GOT3 (cell line): Measurements from ENCODE around the gene NADSYN1.

Experiments
- DNase-seq: peaks from one replicate; lab custom pipeline; 2025; ENCODE audit warnings: mixed read lengths; lab: John Stamatoyannopoulos, UW

The NADSYN1 gene

GRCh38 chr11:71474141-71474770 lies 21.3 kb downstream of the NADSYN1 start:
- DNase-seq = no peak

- no peak for DNase-seq
These were observed 21.9 kb downstream of the NADSYN1 start for GRCh38 chr11:71474771-71475483.

GRCh38 chr11:71476031-71476430 lies 23.0 kb downstream of the NADSYN1 start:
- DNase-seq = no peak

- no peak for DNase-seq
These were observed 24.1 kb downstream of the NADSYN1 start for GRCh38 chr11:71476926-71477640.

GRCh38 chr11:71477641-71478527 lies 24.9 kb downstream of the NADSYN1 start:
- DNase-seq = no peak

- no peak for DNase-seq
These were observed 25.5 kb downstream of the NADSYN1 start for GRCh38 chr11:71478528-71478840.

- no peak for DNase-seq
These were observed 28.3 kb downstream of the NADSYN1 start for GRCh38 chr11:71481101-71481960.

- DNase-seq = no peak
These were observed 29.2 kb downstream of the NADSYN1 start for GRCh38 chr11:71482216-71482615.

GRCh38 chr11:71482746-71483364 lies 29.9 kb downstream of the NADSYN1 start:
- DNase-seq = no peak

- DNase-seq = no peak
These were observed 30.7 kb downstream of the NADSYN1 start for GRCh38 chr11:71483692-71484091.

GRCh38 chr11:71484248-71485062 lies 31.5 kb downstream of the NADSYN1 start:
- DNase-seq = no peak

- DNase-seq = no peak
These were observed 32.0 kb downstream of the NADSYN1 start for GRCh38 chr11:71485063-71485399.

- DNase-seq = no peak
These were observed 32.5 kb downstream of the NADSYN1 start for GRCh38 chr11:71485466-71485865.

GRCh38 chr11:71486320-71486719 lies 33.3 kb downstream of the NADSYN1 start:
- DNase-seq = no peak

GRCh38 chr11:71488681-71489270 lies 35.8 kb downstream of the NADSYN1 start:
- no peak for DNase-seq

GRCh38 chr11:71489311-71490043 lies 36.5 kb downstream of the NADSYN1 start:
- no peak for DNase-seq

GRCh38 chr11:71490044-71490730 lies 37.2 kb downstream of the NADSYN1 start:
- no peak for DNase-seq

GRCh38 chr11:71490731-71491390 lies 37.9 kb downstream of the NADSYN1 start:
- DNase-seq = no peak
